ENCODE data around the gene CSMD2. TPM values are rescaled to one million over a fixed set of nuclear protein-coding genes. Genes with fewer than 3 reads are reported as not detected.
A peak's percentile ranks its signal among the peaks of the same experiment; 100 is the strongest.
"Not testable (repeated sequence)": the region's sequence is repeated elsewhere in the genome, so short reads cannot be mapped to it uniquely, and the experiment has no call there.

The CSMD2 gene
- total RNA-seq, 1 experiment from 2014 or later = 1.5 TPM

DNA sequence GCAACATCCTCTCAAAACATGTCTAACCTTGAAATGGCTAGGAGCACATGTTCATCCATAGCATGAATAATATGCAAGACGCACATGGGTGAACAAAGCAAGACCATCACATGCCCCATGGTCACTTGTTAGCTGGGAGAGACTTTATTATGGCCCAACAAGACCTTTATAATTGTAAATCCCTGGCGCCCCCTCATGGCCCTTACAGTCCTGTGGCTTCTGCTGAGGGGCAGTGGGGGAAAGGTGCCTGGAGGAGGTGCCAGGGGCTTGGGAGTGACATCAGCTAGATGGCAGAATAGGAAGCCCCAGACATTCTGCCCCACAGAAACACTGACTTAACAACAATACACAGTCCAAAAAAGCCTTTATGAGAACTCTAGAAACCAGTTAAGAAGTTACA lies 51.7 kb downstream of the CSMD2 start:
- DNase-seq (ENCODE audit: low spot score) = no peak

GRCh38 chr1:34108711-34109110 lies 56.3 kb downstream of the CSMD2 start:
- no peak for DNase-seq (ENCODE audit: low spot score)

- no peak for DNase-seq (ENCODE audit: low spot score)
Observed at GRCh38 chr1:34108269-34108668, 56.8 kb downstream of the CSMD2 start.

DNA sequence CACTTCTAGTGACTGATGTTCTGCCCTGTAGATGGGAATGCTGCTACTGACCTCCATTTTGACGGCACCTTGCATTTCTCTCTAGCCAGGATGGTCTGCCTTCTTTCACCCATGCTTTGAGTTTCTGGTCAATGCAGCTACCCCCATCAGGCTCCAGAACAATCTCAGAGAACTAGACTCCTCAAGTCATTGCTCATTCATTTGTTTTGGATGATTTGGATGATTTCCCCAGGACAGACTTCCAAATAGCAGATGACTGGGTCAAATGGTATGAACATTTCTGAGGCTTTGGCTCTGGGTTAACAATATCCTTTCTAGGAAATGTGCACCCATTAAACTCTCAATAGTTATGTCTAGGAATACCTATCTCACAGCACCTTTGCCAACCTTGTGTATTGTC lies 63.9 kb downstream of the CSMD2 start:
- DNase-seq (ENCODE audit: low spot score) = peak; percentile 5

GRCh38 chr1:34100332-34100731 lies 64.7 kb downstream of the CSMD2 start:
- DNase-seq (ENCODE audit: low spot score) = no peak

- DNase-seq (ENCODE audit: low spot score) = not testable (repeated sequence)
Observed at GRCh38 chr1:34092399-34092798, 72.6 kb downstream of the CSMD2 start.

DNA sequence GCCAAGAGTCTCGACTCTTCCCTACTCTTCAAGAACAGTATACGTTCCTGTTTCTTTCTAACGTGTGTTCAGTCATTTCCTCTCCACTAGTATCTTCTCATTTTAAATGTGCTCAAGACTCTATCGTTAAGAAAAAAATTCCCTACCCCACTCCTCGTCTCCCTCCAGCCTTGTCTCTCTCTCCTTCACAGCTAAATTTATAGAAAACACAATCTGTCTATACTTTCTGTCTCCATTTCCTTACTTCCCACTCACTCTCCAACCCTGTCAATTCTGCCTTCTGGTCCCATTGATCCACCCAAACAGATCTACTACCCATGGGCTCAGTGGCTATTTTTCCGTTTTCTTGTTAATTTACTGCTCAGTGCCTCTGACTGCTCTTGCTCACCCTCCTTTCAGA lies 75.3 kb downstream of the CSMD2 start:
- no peak for DNase-seq (ENCODE audit: low spot score)

DNA sequence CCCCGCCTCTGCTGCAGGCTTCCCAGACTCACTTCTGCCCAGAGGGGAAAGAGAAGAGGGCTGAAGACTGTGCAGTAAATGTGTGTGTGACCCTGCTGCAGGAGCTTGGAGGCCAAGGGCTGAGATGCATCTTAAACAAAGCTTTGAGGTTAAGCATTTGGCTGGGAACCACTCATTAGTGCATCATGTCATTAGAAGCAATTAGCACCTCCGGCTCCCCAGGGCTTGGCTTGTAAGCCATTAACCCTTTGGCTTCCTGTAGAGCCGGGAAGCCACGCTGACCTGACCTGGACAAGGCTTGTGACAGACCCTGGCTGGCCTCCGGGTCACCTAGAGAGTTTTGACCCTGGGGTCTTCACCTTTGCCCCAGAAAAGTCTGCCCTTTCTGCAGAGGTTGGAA lies 77.0 kb downstream of the CSMD2 start:
- no peak for DNase-seq (ENCODE audit: low spot score)

- DNase-seq (ENCODE audit: low spot score) = no peak
Observed at GRCh38 chr1:34086561-34086960, 78.5 kb downstream of the CSMD2 start.

GRCh38 chr1:34083974-34084373 lies 81.1 kb downstream of the CSMD2 start:
- no peak for DNase-seq (ENCODE audit: low spot score)

DNA sequence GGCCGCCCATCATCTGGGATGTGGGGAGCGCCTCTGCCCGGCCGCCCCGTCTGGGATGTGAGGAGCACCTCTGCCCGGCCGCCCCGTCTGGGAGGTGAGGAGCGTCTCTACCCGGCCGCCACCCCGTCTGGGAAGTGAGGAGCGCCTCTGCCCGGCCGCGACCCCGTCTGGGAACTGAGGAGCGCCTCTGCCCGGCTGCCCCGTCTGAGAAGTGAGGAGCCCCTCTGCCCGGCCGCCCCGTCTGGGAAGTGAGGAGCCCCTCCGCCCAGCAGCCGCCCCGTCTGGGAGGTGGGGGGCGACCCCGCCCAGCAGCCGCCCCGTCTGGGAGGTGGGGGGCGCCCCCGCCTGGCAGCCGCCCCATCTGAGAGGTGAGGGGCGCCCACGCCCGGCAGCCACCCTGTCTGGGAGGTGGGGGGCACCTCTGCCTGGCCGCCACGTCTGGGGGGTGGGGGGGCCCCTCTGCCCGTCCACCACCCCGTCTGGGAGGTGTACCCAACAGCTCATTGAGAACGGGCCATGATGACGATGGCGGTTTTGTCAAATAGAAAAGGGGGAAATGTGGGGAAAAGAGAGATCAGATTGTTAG lies 82.9 kb downstream of the CSMD2 start:
- not testable (repeated sequence) for DNase-seq (ENCODE audit: low spot score)

DNA sequence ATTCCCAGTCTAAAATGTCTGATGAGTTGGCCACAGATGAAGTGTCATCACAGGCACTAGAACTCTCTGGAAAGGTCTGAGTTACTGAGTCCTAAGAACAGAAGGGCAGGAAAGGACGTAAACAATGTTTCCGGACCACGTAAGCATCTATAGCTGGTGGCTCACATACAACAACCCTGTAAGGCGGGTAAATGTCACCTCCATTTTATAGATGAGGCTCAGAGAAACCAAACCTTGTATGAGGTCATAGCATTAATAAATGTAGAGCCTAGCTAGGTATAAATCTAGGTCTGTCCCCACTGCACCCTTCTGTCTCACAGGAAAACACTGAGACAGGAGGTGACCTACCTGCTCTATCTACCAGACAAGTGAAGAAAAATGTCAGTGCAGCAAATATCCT lies 86.6 kb downstream of the CSMD2 start:
- DNase-seq (ENCODE audit: low spot score) = no peak

- no peak for DNase-seq (ENCODE audit: low spot score)
Observed at GRCh38 chr1:34075576-34075975, 89.5 kb downstream of the CSMD2 start.

- no peak for DNase-seq (ENCODE audit: low spot score)
Observed at GRCh38 chr1:34073028-34073695, 91.9 kb downstream of the CSMD2 start.

- DNase-seq (ENCODE audit: low spot score) = no peak
Observed at GRCh38 chr1:34070201-34070836, 94.7 kb downstream of the CSMD2 start.

- peak; percentile 42 for DNase-seq (ENCODE audit: low spot score)
Observed at GRCh38 chr1:34066981-34067603, 97.9 kb downstream of the CSMD2 start.

- no peak for DNase-seq (ENCODE audit: low spot score)
Observed at GRCh38 chr1:34066166-34066565, 98.9 kb downstream of the CSMD2 start.

DNA sequence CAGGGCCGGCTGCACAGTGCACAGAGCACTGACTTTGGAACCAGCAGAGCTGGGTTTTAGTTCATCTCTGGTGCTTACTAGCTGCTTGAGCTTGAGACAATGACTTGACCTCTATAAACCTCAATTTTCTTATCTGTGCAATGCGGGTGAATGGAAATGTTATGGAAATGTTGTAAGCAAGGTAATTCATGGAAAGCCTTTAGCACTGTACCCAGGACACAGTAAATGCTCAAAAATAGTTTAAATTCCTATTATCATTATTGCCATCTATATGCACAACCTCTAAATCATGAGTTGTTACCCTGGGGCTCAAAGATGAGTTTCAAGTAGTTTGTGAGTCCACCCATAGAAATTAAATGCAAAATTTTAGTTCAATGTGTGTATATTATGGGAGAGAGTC lies 99.5 kb downstream of the CSMD2 start:
- DNase-seq (ENCODE audit: low spot score) = no peak

GRCh38 chr1:34060901-34061415 lies 104.1 kb downstream of the CSMD2 start:
- DNase-seq (ENCODE audit: low spot score) = no peak

DNA sequence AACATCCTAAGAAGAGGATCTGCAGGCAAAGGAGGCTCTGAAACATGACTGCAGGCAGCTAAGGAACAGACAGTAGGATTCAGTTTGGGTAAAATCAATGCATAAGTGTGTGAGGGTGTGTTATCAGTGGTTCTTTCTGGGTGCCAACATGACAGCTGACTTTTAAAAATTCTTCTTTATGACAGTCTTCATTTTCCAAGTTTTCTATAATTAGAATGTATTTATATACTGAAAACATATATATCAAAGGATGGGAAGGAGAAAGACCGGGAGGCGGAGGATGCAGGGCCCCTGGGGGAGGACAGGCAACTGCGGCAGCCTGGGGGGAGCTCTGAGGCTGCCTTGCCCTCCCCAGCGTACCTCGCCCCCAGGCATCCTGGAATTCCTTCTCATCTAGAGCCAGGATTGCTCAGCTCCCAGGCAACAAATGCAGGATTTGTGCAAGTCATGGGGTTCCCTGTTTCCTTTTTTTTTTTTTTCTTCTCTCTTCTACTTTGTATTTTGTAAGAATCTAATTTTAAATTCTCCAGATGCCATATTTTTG lies 104.8 kb downstream of the CSMD2 start:
- DNase-seq (ENCODE audit: low spot score) = no peak

DNA sequence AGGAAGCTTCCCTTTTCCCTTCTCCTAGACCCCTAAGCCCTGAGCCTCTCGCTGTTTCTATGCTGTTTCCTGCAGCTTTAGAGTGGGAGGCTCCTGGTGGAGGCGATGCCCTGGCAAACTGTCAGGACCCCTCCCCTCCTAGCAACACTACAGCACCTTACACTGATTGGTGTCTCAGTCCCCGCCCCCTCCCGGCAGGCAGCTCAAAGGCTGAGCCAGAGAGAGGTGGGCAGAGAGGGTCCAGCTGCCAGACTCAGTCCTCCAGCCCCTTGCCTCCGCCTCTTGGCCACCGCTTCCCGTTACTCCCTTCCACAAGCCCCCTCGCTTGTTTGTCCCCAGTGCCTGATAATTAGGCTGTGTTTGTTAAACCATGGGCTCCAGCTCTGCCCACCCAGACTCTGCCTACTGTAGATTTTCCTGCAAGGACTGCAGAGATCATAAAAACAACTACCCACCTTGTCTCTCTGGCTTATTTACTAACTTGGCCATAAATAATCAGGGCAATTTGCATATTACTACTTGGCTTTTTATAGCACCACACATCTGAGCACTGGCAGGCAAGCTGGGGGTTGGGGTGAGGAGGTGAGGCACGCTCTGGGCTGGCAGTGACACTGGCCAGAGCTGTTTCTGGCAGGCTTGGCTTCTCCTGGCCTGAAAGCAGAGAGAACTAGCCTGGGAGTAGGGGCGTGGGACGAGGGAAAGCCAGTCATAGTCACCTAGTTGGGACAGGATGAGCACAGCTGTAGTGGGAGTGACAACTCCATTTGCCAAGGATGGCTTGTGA lies 107.5 kb downstream of the CSMD2 start:
- DNase-seq (ENCODE audit: low spot score) = no peak

DNA sequence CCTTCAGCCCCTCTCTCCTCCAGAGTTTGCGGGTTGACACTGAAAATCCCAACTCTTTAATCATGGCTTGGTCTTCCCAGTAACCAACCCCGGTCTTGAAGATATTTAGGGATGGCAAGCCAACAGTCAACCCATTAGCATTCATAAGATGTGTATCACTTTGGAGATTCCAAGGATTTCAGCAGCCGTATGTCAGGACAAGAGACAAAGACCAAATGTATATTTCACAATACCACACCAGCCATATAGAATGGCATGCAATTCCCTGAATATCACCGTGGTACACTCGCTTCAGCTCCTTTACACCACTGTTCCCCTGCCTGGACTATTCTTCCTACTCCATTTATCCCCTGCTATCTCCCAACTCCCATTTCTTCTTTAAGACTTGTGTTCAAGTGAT lies 109.2 kb downstream of the CSMD2 start:
- no peak for DNase-seq (ENCODE audit: low spot score)
